NB4 (cell line): ENCODE measurements around the gene TDG.
A peak's percentile ranks its signal among the peaks of the same experiment; 100 is the strongest.

Source experiments
- CTCF ChIP-seq: IDR thresholded peaks from one replicate; pipeline ENCODE4 v1.5.1; 2012; ENCODE audit warnings: low read depth, low read length
- TF ChIP-seq, protein P1 (sequence below): IDR thresholded peaks from 2 replicates; pipeline ENCODE4 v1.6.1; 2011; ENCODE audit warnings: low read depth, low read length

- no peak for TF ChIP-seq CTCF
- TF ChIP-seq, protein P1, sequence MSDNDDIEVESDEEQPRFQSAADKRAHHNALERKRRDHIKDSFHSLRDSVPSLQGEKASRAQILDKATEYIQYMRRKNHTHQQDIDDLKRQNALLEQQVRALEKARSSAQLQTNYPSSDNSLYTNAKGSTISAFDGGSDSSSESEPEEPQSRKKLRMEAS: peak; percentile 53; the same call in 1 of the 2 replicates
These were observed 34.6 kb upstream of the TDG start for GRCh38 chr12:103930787-103931735.
